Esophagus squamous epithelium (tissue), 4 donors: ENCODE results near the gene STARD5.

Source experiments
- CTCF ChIP-seq, 6 experiments: fragments of 450-650 bp in 4 of 6; fragments of 200-600 bp in 2 of 6; sonication (generic) in 2 of 6; IDR thresholded peaks; one replicate each; pipeline ENCODE4 v1.5.1; 2016 to 2019; ENCODE audit warnings: antibody characterized with exemption in 6 of 6, mild to moderate bottlenecking in 4 of 6, moderate library complexity in 4 of 6
- POLR2A ChIP-seq, 4 donors: fragments of 450-650 bp; IDR thresholded peaks; one replicate each; pipeline ENCODE4 v1.6.1; 2017; ENCODE audit warnings: antibody characterized with exemption in 4 of 4, mild to moderate bottlenecking in 4 of 4, moderate library complexity in 3 of 4

GRCh38 chr15:81288040-81288439 lies 35.9 kb downstream of the STARD5 start:
- TF ChIP-seq CTCF (IDR thresholded peaks at IDR 0.05) (no peak), POLR2A (IDR thresholded peaks at IDR 0.05) (no peak)
